Keratinocyte (primary cell): Measurements from ENCODE around the gene FCN3. TPM values are rescaled to one million over a fixed set of nuclear protein-coding genes. Genes with fewer than 3 reads are reported as not detected.

ENCODE experiments used
- DNase-seq: peaks from one replicate; pipeline ENCODE4 v3.0.0-alpha.2; 2011; ENCODE audit warnings: low read depth, missing footprints, low spot score
- FAIRE-seq: peaks from 2 replicates; lab custom pipeline; 2011; peaks lifted over from hg19 to GRCh38; lab: Jason Lieb, UNC
- H2AFZ ChIP-seq: 2 replicates; pipeline ENCODE4 v1.6.0; 2012; ENCODE audit warnings: low read length, control low read depth, inconsistent platforms; ENCODE audit not compliant: control insufficient read depth
- H3K27ac ChIP-seq: 2 replicates; pipeline ENCODE4 v1.5.1; 2011; ENCODE audit warnings: low read length; ENCODE audit not compliant: control insufficient read depth, insufficient read depth
- H3K27me3 ChIP-seq: 3 replicates; pipeline ENCODE4 v1.6.0; 2011; ENCODE audit warnings: low read length; ENCODE audit not compliant: control insufficient read depth, insufficient read depth; ENCODE audit errors: extremely low read depth
- H3K36me3 ChIP-seq, 2 experiments: 2 replicates in 1 of 2; 3 replicates in 1 of 2; pipeline ENCODE4 v1.5.1; 2011; ENCODE audit warnings: low read length in 2 of 2, mild to moderate bottlenecking in 1 of 2; ENCODE audit not compliant: control insufficient read depth in 2 of 2, insufficient read depth in 2 of 2; ENCODE audit errors: extremely low read depth in 1 of 2
- H3K4me1 ChIP-seq: 3 replicates; pipeline ENCODE4 v1.5.1; 2011; ENCODE audit warnings: low read length; ENCODE audit not compliant: control insufficient read depth, insufficient read depth; ENCODE audit errors: extremely low read depth
- H3K4me2 ChIP-seq: 3 replicates; pipeline ENCODE4 v1.6.0; 2011; ENCODE audit warnings: low read depth, low read length; ENCODE audit not compliant: control insufficient read depth, insufficient read depth; ENCODE audit errors: extremely low read depth
- H3K4me3 ChIP-seq, 3 experiments: fragments of 200-600 bp in 1 of 3; sonication (generic) in 1 of 3; 2 replicates in 2 of 3; 3 replicates in 1 of 3; pipeline ENCODE4 v1.5.1; 2011 to 2016; ENCODE audit warnings: low read length in 3 of 3, mild to moderate bottlenecking in 3 of 3, control low read depth in 2 of 3, inconsistent platforms in 1 of 3, low read depth in 1 of 3, mixed read lengths in 1 of 3, mixed run types in 1 of 3, moderate library complexity in 1 of 3; ENCODE audit not compliant: control insufficient read depth in 2 of 3, insufficient read depth in 2 of 3; ENCODE audit errors: extremely low read depth in 1 of 3
- H3K79me2 ChIP-seq: 2 replicates; pipeline ENCODE4 v1.6.0; 2012; ENCODE audit warnings: low read length; ENCODE audit not compliant: control insufficient read depth, insufficient read depth
- H3K9ac ChIP-seq: 3 replicates; pipeline ENCODE4 v1.6.0; 2011; ENCODE audit warnings: low read length; ENCODE audit not compliant: control insufficient read depth, insufficient read depth; ENCODE audit errors: extremely low read depth
- H3K9me1 ChIP-seq: 3 replicates; pipeline ENCODE4 v1.6.0; 2011; ENCODE audit warnings: low read length; ENCODE audit not compliant: control insufficient read depth, insufficient read depth; ENCODE audit errors: extremely low read depth
- H3K9me3 ChIP-seq: 2 replicates; pipeline ENCODE4 v1.5.1; 2012; ENCODE audit warnings: low read depth, low read length; ENCODE audit not compliant: control insufficient read depth
- H4K20me1 ChIP-seq: 3 replicates; pipeline ENCODE4 v1.6.0; 2011; ENCODE audit warnings: low read length; ENCODE audit not compliant: control insufficient read depth, insufficient read depth; ENCODE audit errors: extremely low read depth
- EZH2 ChIP-seq: IDR thresholded peaks from one replicate; pipeline ENCODE4 v1.6.1; 2012; ENCODE audit warnings: inconsistent platforms, mild to moderate bottlenecking, low read length, moderate library complexity
- dilution Hi-C: fragments of 300-500 bp; cut with MboI; formaldehyde crosslinking; loops from one replicate; pipeline ENCODE4 v1.7.0; 2020; ENCODE audit warnings: low sequenced_read_pairs; ENCODE audit not compliant: extremely low pct_ligation_motif_present
- polyA plus RNA-seq, 5 experiments: library from polyadenylated mRNA; depleted of rRNA in 3 of 5; stranded (reverse) in 3 of 5; stranded (forward) in 1 of 5; unstranded in 1 of 5; fragments of >200 nt; gene quantifications; 1 replicate in 1 of 5; 2 replicates in 3 of 5; 3 replicates in 1 of 5; pipeline versions ENCODE4 v1.2.1 to v1.2.3, GENCODE V29; 2011 to 2012; ENCODE audit warnings: missing spikeins in 2 of 5, low read depth in 1 of 5, low replicate concordance in 1 of 5
- TF ChIP-seq, protein P1 (sequence below), 3 experiments: IDR thresholded peaks in 1 of 3; conservative IDR thresholded peaks in 1 of 3; optimal IDR thresholded peaks in 1 of 3; 2 replicates in 2 of 3; 3 replicates in 1 of 3; pipeline versions ENCODE3 to v1.5.1; 2011; ENCODE audit warnings: low read length in 3 of 3, mild to moderate bottlenecking in 3 of 3, moderate library complexity in 2 of 3, control low read depth in 1 of 3, inconsistent platforms in 1 of 3; ENCODE audit not compliant: insufficient read depth in 2 of 3; ENCODE audit errors: extremely low read depth in 1 of 3

The FCN3 gene
- polyA plus RNA-seq, 1 donor (not counting 4 experiments of a cell fraction or from before 2014, with no cell fraction given) = not detected

DNA sequence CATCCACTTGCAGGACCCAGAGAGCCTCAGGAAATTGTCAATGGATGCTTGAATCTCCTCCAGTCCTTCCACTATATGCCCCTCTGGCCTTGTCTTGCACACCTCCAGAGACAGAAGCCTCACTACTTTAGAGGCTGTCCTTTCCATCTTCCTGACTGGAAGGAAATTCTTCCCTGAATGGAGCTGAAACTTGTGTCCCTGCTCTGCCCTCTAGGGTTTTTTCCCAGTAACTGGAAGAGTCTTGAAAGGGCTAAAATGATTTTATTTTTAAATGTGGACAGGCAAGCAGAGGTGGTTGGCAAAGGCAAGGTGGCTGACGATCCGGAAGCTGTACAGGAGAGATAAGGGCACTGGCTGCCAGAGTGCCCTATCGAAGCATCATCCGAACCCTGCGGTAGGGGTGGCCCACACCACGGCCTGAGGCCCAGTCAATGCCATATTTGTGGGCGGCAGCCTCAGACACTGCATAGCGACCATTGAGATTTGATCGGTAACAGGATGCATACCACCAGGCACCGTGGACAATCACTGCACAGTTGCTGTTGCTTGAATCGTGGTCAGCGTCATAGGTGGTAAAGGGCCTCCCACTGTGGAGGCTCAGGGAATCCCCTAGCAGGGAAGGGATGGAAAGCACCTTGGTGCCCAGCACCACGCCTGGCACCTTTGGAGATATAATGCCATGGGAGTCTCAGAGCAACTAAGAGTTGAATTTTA is 5.6 kb downstream of the FCN3 start:
- Histone ChIP-seq H3K27me3 (no peaks in the 10 kb centered on the region), H3K9me1 (no peaks in the 10 kb centered on the region), H3K36me3 (peaks cover 0 to 8% of the 10 kb centered on the region in 2 experiments), H4K20me1 (no peaks in the 10 kb centered on the region), H3K4me2 (peak overlapping the region; percentile 7), H3K9me3 (no peaks in the 10 kb centered on the region), H3K9ac (peak overlapping the region; percentile 16), H3K27ac (peak overlapping the region; percentile 15), H2AFZ (no peak overlapping the region), H3K79me2 (peaks cover 12% of the 10 kb centered on the region), H3K4me3 (no peak overlapping the region), H3K4me1 (peaks cover 35% of the 10 kb centered on the region)
- DNase-seq (no peak), FAIRE-seq (peak; percentile 34)
- TF ChIP-seq, protein P1, sequence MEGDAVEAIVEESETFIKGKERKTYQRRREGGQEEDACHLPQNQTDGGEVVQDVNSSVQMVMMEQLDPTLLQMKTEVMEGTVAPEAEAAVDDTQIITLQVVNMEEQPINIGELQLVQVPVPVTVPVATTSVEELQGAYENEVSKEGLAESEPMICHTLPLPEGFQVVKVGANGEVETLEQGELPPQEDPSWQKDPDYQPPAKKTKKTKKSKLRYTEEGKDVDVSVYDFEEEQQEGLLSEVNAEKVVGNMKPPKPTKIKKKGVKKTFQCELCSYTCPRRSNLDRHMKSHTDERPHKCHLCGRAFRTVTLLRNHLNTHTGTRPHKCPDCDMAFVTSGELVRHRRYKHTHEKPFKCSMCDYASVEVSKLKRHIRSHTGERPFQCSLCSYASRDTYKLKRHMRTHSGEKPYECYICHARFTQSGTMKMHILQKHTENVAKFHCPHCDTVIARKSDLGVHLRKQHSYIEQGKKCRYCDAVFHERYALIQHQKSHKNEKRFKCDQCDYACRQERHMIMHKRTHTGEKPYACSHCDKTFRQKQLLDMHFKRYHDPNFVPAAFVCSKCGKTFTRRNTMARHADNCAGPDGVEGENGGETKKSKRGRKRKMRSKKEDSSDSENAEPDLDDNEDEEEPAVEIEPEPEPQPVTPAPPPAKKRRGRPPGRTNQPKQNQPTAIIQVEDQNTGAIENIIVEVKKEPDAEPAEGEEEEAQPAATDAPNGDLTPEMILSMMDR (optimal IDR thresholded peaks at IDR 0.05 in 1 of 3, IDR thresholded peaks at IDR 0.05 in 1 of 3, conservative IDR thresholded peaks at IDR 0.05 in 1 of 3; ENCODE audit: extremely low read depth in 1 of 3, insufficient read depth in 2 of 3, low read length in 3 of 3) = peak in 2 of 3 experiments; percentile 18 to 32
- TF ChIP-seq EZH2 = no peak
- dilution Hi-C loops = no loop called here

DNA sequence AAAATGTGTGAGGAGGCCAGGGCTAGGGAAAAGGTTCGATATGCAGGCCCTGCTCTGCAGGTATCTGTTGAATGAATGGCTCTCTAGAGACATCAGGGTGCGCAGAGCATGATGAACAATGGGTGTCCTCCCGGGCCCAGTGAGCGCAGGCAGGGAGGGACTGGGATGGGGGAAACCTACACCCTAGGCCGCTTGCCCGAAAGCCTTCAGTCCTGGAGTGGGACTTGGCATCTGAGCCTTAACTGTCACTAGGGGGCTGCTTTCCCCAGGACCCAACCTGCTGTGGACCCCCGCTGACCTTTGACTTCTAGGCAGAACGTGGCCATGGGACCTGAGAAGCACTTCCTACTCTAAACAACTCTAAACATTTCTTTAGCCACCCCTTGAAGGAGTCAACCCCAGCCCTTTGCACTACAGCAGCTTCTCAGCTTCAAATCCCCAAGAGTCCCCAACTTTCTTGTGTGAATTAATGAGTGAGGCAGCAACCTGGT is 7.4 kb downstream of the FCN3 start:
- Histone ChIP-seq H4K20me1 (no peaks in the 10 kb centered on the region), H3K9me1 (no peaks in the 10 kb centered on the region), H3K27ac (peak overlapping the region; percentile 91), H3K4me3 (peak overlapping the region in 2 of 3 experiments; percentile 82 to 89), H3K4me2 (peak overlapping the region; percentile 86), H3K36me3 (peaks cover 8 to 10% of the 10 kb centered on the region in 2 experiments), H3K9me3 (no peaks in the 10 kb centered on the region), H2AFZ (peak overlapping the region; percentile 76), H3K9ac (peak overlapping the region; percentile 88), H3K4me1 (peaks cover 33% of the 10 kb centered on the region), H3K79me2 (peaks cover 12% of the 10 kb centered on the region), H3K27me3 (no peaks in the 10 kb centered on the region)
- DNase-seq (no peak), FAIRE-seq (no peak)
- dilution Hi-C loops = no loop called here
- TF ChIP-seq EZH2 = no peak
- TF ChIP-seq, protein P1 (optimal IDR thresholded peaks at IDR 0.05 in 1 of 3, IDR thresholded peaks at IDR 0.05 in 1 of 3, conservative IDR thresholded peaks at IDR 0.05 in 1 of 3; ENCODE audit: extremely low read depth in 1 of 3, insufficient read depth in 2 of 3, low read length in 3 of 3) = no peak
